DOHH2 (cell line): ENCODE results near the gene NR5A2.

Experiments used
- H3F3A ChIP-seq: fragments of 200-600 bp; sonication (generic), shearing (Covaris generic); 2 replicates; pipeline ENCODE4 v1.6.0; 2016; ENCODE audit warnings: antibody characterized with exemption, mild to moderate bottlenecking; ENCODE audit not compliant: control insufficient read depth, insufficient read depth
- H3K27ac ChIP-seq: fragments of 200-600 bp; sonication (generic); 2 replicates; pipeline ENCODE4 v1.5.1; 2014; ENCODE audit warnings: low read depth, mild to moderate bottlenecking, low read length, moderate library complexity
- H3K27me3 ChIP-seq: fragments of 200-600 bp; sonication (generic); 2 replicates; pipeline ENCODE4 v1.6.1; 2014; ENCODE audit warnings: mild to moderate bottlenecking, low read length, mixed read lengths; ENCODE audit not compliant: control insufficient read depth
- H3K36me3 ChIP-seq: fragments of 200-600 bp; sonication (generic); 2 replicates; pipeline ENCODE4 v1.6.1; 2014; ENCODE audit warnings: mild to moderate bottlenecking, low read length, moderate library complexity, mixed read lengths; ENCODE audit not compliant: control insufficient read depth
- H3K4me1 ChIP-seq: fragments of 200-600 bp; sonication (generic); 2 replicates; pipeline ENCODE4 v1.6.1; 2014; ENCODE audit warnings: mild to moderate bottlenecking, low read length, mixed read lengths; ENCODE audit not compliant: control insufficient read depth
- H3K4me2 ChIP-seq: fragments of 200-600 bp; sonication (generic); 2 replicates; pipeline ENCODE4 v1.6.0; 2014; ENCODE audit warnings: mild to moderate bottlenecking, low read length, moderate library complexity
- H3K4me3 ChIP-seq: fragments of 200-600 bp; sonication (generic); 2 replicates; pipeline ENCODE4 v1.5.1; 2014; ENCODE audit warnings: mild to moderate bottlenecking, low read length, mixed read lengths
- H3K79me2 ChIP-seq: fragments of 200-600 bp; sonication (generic); 2 replicates; pipeline ENCODE4 v1.6.1; 2014; ENCODE audit warnings: mild to moderate bottlenecking, low read length, mixed read lengths; ENCODE audit not compliant: control insufficient read depth
- H3K9me2 ChIP-seq: fragments of 200-600 bp; sonication (generic); replicated peaks from 2 replicates; pipeline ENCODE4 v1.6.1; 2014; ENCODE audit warnings: mild to moderate bottlenecking, low read length, mixed read lengths; ENCODE audit not compliant: control insufficient read depth
- H3K9me3 ChIP-seq: fragments of 200-600 bp; sonication (generic); 2 replicates; pipeline ENCODE4 v1.6.1; 2014; ENCODE audit warnings: antibody characterized with exemption, low read length, mixed read lengths; ENCODE audit not compliant: control insufficient read depth, insufficient read depth
- H4K20me1 ChIP-seq: fragments of 200-600 bp; sonication (generic); 2 replicates; pipeline ENCODE4 v1.6.0; 2014; ENCODE audit warnings: low read depth, mild to moderate bottlenecking, antibody characterized with exemption, low read length, moderate library complexity; ENCODE audit not compliant: control insufficient read depth, insufficient read depth
- CTCF ChIP-seq: fragments of 200-600 bp; sonication (generic); IDR thresholded peaks from one replicate; pipeline ENCODE4 v1.5.1; 2014; ENCODE audit warnings: antibody characterized with exemption, mild to moderate bottlenecking, low read depth, low read length; ENCODE audit not compliant: poor library complexity, severe bottlenecking
- EZH2phosphoT487 ChIP-seq: fragments of 200-600 bp; sonication (generic); IDR thresholded peaks from 2 replicates; pipeline ENCODE4 v1.6.1; 2017; ENCODE audit warnings: borderline replicate concordance, mild to moderate bottlenecking, antibody characterized with exemption, low read length, moderate library complexity, mixed read lengths

NR5A2 gene

GRCh38 chr1:199981584-199981983 lies 45.9 kb upstream of the NR5A2 start:
- TF ChIP-seq CTCF, result no peak
- no peak for TF ChIP-seq EZH2phosphoT487
- Histone ChIP-seq H3K9me2 (no peaks in the 10 kb centered on the region), H3K27ac (no peak overlapping the region)

GRCh38 chr1:199982606-199983005 lies 44.9 kb upstream of the NR5A2 start:
- Histone ChIP-seq H3K4me1 (peaks cover 44% of the 10 kb centered on the region), H3K79me2 (no peaks in the 10 kb centered on the region), H3K4me3 (no peak overlapping the region), H3K9me3 (no peaks in the 10 kb centered on the region), H3K27me3 (no peaks in the 10 kb centered on the region), H4K20me1 (no peaks in the 10 kb centered on the region), H3F3A (peaks cover 20% of the 10 kb centered on the region), H3K36me3 (no peaks in the 10 kb centered on the region), H3K4me2 (no peak overlapping the region), H3K9me2 (no peaks in the 10 kb centered on the region), H3K27ac (no peak overlapping the region)
- TF ChIP-seq EZH2phosphoT487 (no peak), CTCF (no peak)

More at GRCh38 chr1:199981584-199981983, 45.9 kb upstream of the NR5A2 start:
- Histone ChIP-seq H3K27me3 (no peaks in the 10 kb centered on the region), H3K4me2 (no peak overlapping the region), H3K4me1 (peaks cover 54% of the 10 kb centered on the region), H3F3A (peaks cover 23% of the 10 kb centered on the region), H3K9me3 (no peaks in the 10 kb centered on the region), H3K36me3 (no peaks in the 10 kb centered on the region), H3K4me3 (no peak overlapping the region), H3K79me2 (no peaks in the 10 kb centered on the region), H4K20me1 (no peaks in the 10 kb centered on the region)

- Histone ChIP-seq H3K4me2 (no peak overlapping the region), H3K27me3 (no peaks in the 10 kb centered on the region), H3K9me3 (no peaks in the 10 kb centered on the region), H4K20me1 (no peaks in the 10 kb centered on the region), H3F3A (peaks cover 14% of the 10 kb centered on the region), H3K4me1 (peaks cover 35% of the 10 kb centered on the region), H3K9me2 (no peaks in the 10 kb centered on the region), H3K36me3 (no peaks in the 10 kb centered on the region), H3K4me3 (no peak overlapping the region), H3K79me2 (no peaks in the 10 kb centered on the region), H3K27ac (no peak overlapping the region)
- TF ChIP-seq EZH2phosphoT487 (no peak), CTCF (no peak)
These were observed 44.0 kb upstream of the NR5A2 start for GRCh38 chr1:199983531-199983930.
